ENCODE results near the gene VIM. TPM values are rescaled to one million over a fixed set of nuclear protein-coding genes. Genes with fewer than 3 reads are reported as not detected.

VIM gene
- total RNA-seq, 2 experiments from 2014 or later, result 590 to 602 TPM

GRCh38 chr10:17232276-17232960 is 4.4 kb downstream of the VIM start:
- Mint-ChIP-seq H3K27me3 (no peaks in the 10 kb centered on the region), H3K27ac (peak overlapping the region; percentile 59), H3K36me3 (ENCODE audit: low read depth) (peaks cover 67% of the 10 kb centered on the region), H3K4me1 (ENCODE audit: low read depth) (peaks cover 50% of the 10 kb centered on the region), H3K9me3 (no peaks in the 10 kb centered on the region), H3K4me3 (peak overlapping the region; percentile 94)
- ChIA-PET CTCF (interaction anchor here (0.9 to 1.8 kb wide), 4 partner anchors 24 to 334 kb away, joined by 3 to 4 read pairs (median 3); no protein-coding TSS in a partner anchor), POLR2A (interaction anchor here (0.7 to 5.7 kb wide), 6 partner anchors 31 to 415 kb away, joined by 3 to 41 read pairs (median 6); partner anchors contain the start of genes RSU1 and TRDMT1)
- no peak for ATAC-seq
- intact Hi-C loops (cut with micrococcal nuclease), result loop anchor here (10.0 kb wide), 1 partner anchor 412 kb away; the partner anchor contains the start of gene STAM
- no peak for DNase-seq
- no peak for TF ChIP-seq CTCF (IDR thresholded peaks at IDR 0.05)

- no peak for ATAC-seq
- Mint-ChIP-seq H3K4me3 (no peak overlapping the region), H3K36me3 (ENCODE audit: low read depth) (peaks cover 67% of the 10 kb centered on the region), H3K4me1 (ENCODE audit: low read depth) (peaks cover 48% of the 10 kb centered on the region), H3K27me3 (no peaks in the 10 kb centered on the region), H3K9me3 (no peaks in the 10 kb centered on the region), H3K27ac (no peak overlapping the region)
- POLR2A ChIA-PET, result interaction anchor here (0.8 to 1.6 kb wide), 4 partner anchors 9 to 416 kb away, joined by 3 to 8 read pairs (median 4); partner anchors contain the start of genes RSU1 and TRDMT1
- CTCF ChIA-PET, result no interaction called here
- intact Hi-C loops (cut with micrococcal nuclease), result loop anchor here (10.0 kb wide), 1 partner anchor 411 kb away; the partner anchor contains the start of gene STAM
- no peak for TF ChIP-seq CTCF (IDR thresholded peaks at IDR 0.05)
- DNase-seq, result no peak
Observed at GRCh38 chr10:17233286-17233991, 5.4 kb downstream of the VIM start.

- ChIA-PET CTCF (interaction anchor here (1.9 kb wide), 1 partner anchor 19 kb away, joined by 5 read pairs; no protein-coding TSS in a partner anchor), POLR2A (interaction anchor here (1.0 to 1.4 kb wide), 3 partner anchors 10 to 235 kb away, joined by 3 to 7 read pairs (median 4); partner anchors contain the start of gene TRDMT1)
Observed at GRCh38 chr10:17234431-17234945, 6.4 kb downstream of the VIM start.

GRCh38 chr10:17235136-17235535 is 7.1 kb downstream of the VIM start:
- TF ChIP-seq CTCF (IDR thresholded peaks at IDR 0.05), result no peak
- peaks cover 64% of the 10 kb centered on the region for H3K36me3 Mint-ChIP-seq (ENCODE audit: low read depth)
- POLR2A ChIA-PET, result interaction anchor here (1.2 to 1.4 kb wide), 2 partner anchors 9 to 34 kb away, joined by 3 to 7 read pairs; partner anchors contain the start of gene TRDMT1
- ATAC-seq, result no peak
- H3K4me3 Mint-ChIP-seq, result no peak overlapping the region
- H3K4me1 Mint-ChIP-seq (ENCODE audit: low read depth), result peaks cover 48% of the 10 kb centered on the region
- H3K27ac Mint-ChIP-seq, result no peak overlapping the region
- no peak for DNase-seq
- CTCF ChIA-PET, result interaction anchor here (0.7 to 1.9 kb wide), 2 partner anchors 9 to 19 kb away, joined by 3 to 5 read pairs; no protein-coding TSS in a partner anchor
- H3K9me3 Mint-ChIP-seq, result no peaks in the 10 kb centered on the region
- intact Hi-C loops (cut with micrococcal nuclease), result loop anchor here (10.0 kb wide), 1 partner anchor 410 kb away; the partner anchor contains the start of gene STAM
- H3K27me3 Mint-ChIP-seq, result no peaks in the 10 kb centered on the region

More at GRCh38 chr10:17234431-17234945, 6.4 kb downstream of the VIM start:
- no peak for TF ChIP-seq CTCF (IDR thresholded peaks at IDR 0.05)
- DNase-seq (no peak), ATAC-seq (no peak)
- intact Hi-C loops (cut with micrococcal nuclease), result loop anchor here (10.0 kb wide), 1 partner anchor 410 kb away; the partner anchor contains the start of gene STAM
- Mint-ChIP-seq H3K9me3 (no peaks in the 10 kb centered on the region), H3K4me3 (no peak overlapping the region), H3K36me3 (ENCODE audit: low read depth) (peaks cover 66% of the 10 kb centered on the region), H3K27ac (peak overlapping the region; percentile 8), H3K27me3 (no peaks in the 10 kb centered on the region), H3K4me1 (ENCODE audit: low read depth) (peaks cover 48% of the 10 kb centered on the region)

Data from activated CD8-positive, alpha-beta T cell treated with anti-CD3 and anti-CD28 coated beads for 36 hours (primary cell).